Kidney (tissue), 22 donors: Measurements from ENCODE around the gene ANKRD53. TPM values are rescaled to one million over a fixed set of nuclear protein-coding genes. Genes with fewer than 3 reads are reported as not detected.

ENCODE experiments used
- DNase-seq, 5 donors: peaks; one replicate each; pipeline ENCODE4 v3.0.0-alpha.2; 2013 to 2020
- FAIRE-seq: peaks from 2 replicates; lab custom pipeline; 2012; peaks lifted over from hg19 to GRCh38; lab: Jason Lieb, UNC
- H3K27ac ChIP-seq, 2 donors: one replicate each; pipeline ENCODE4 v1.7.0; 2013; ENCODE audit warnings: low read depth in 2 of 2, low read length in 2 of 2, inconsistent platforms in 1 of 2
- H3K27me3 ChIP-seq: one replicate; pipeline ENCODE4 v1.7.1; 2013; ENCODE audit warnings: low read length, inconsistent platforms; ENCODE audit not compliant: control insufficient read depth, insufficient read depth
- H3K36me3 ChIP-seq, 3 donors: one replicate each; pipeline versions ENCODE4 v1.7.0 to v1.7.1; 2013; ENCODE audit warnings: low read length in 3 of 3, control low read depth in 1 of 3, inconsistent platforms in 1 of 3; ENCODE audit not compliant: insufficient read depth in 3 of 3, control insufficient read depth in 2 of 3
- H3K4me1 ChIP-seq, 3 donors: one replicate each; pipeline versions ENCODE4 v1.7.0 to v1.7.1; 2013; ENCODE audit warnings: low read length in 3 of 3, inconsistent platforms in 1 of 3, low read depth in 1 of 3; ENCODE audit not compliant: control insufficient read depth in 2 of 3, insufficient read depth in 2 of 3
- H3K4me3 ChIP-seq, 3 donors: one replicate each; pipeline versions ENCODE4 v1.7.0 to v1.8.1; 2013; ENCODE audit warnings: low read length in 3 of 3, control low read depth in 1 of 3, inconsistent platforms in 1 of 3
- H3K9ac ChIP-seq, 3 donors: one replicate each; pipeline versions ENCODE4 v1.7.0 to v1.7.1; 2013; ENCODE audit warnings: low read length in 3 of 3, control low read depth in 1 of 3, inconsistent platforms in 1 of 3
- H3K9me3 ChIP-seq, 3 donors: one replicate each; pipeline versions ENCODE4 v1.7.0 to v1.7.1; 2013; ENCODE audit warnings: low read length in 3 of 3, control low read depth in 1 of 3, inconsistent platforms in 1 of 3; ENCODE audit not compliant: control insufficient read depth in 2 of 3, insufficient read depth in 1 of 3
- CTCF ChIP-seq: IDR thresholded peaks from 3 replicates; pipeline ENCODE4 v1.5.1; 2012; ENCODE audit warnings: mild to moderate bottlenecking, moderate library complexity, borderline replicate concordance; ENCODE audit not compliant: insufficient read depth; ENCODE audit errors: extremely low read depth
- intact Hi-C: fragments of 100-400 bp; cut with DNase I; formaldehyde crosslinking; loops from one replicate; pipeline ENCODE4 v1.11.1; 2022
- long read RNA-seq, 10 donors: library from polyadenylated mRNA in 1 of 10; unstranded in 1 of 10; transcript quantifications; one replicate each; pipeline ENCODE4 v2.0.0 and lab custom pipeline, GENCODE V29; 2021 to 2026
- polyA plus RNA-seq: library from polyadenylated mRNA; stranded (reverse); fragments of 350-450 nt; fragmentation: Illumina TruSeq; extraction: RNeasy Lipid Tissue Mini Kit (QIAGEN cat#74804); gene quantifications from one replicate; pipeline ENCODE4 v1.2.3, GENCODE V29; 2014; ENCODE audit warnings: low read depth, low replicate concordance; ENCODE audit not compliant: insufficient read depth
- total RNA-seq: library from RNA; stranded (reverse); fragmentation: NEBNext Ultra II Directional; extraction: Animal tissue kit (Norgen Biotek cat#: 25700); gene quantifications from one replicate; pipeline ENCODE4 v1.2.1, GENCODE V29; 2021
- donor health status: control.
- donor health status: control.
- donor health status: control.
- donor health status: control.
- donor health status: control.
- donor health status: DM: yes; HTN: yes; CAD: no.
- donor health status: Normal renal cell carcinoma (clear cell type).

The ANKRD53 gene
- total RNA-seq (1.3 TPM), polyA plus RNA-seq (2.1 TPM)
- long read RNA-seq, donor 1, result 0 reads
- long read RNA-seq, donor 2, result 0 reads
- long read RNA-seq, donor 3, result 0 reads
- long read RNA-seq, donor 4, partial matches to known transcripts, result 0 of 10 reads
- long read RNA-seq, donor 4, other reads (novel, unspliced or antisense), result 10 of 10 reads
- long read RNA-seq, donor 5, result 0 reads
- long read RNA-seq, donor 6, result 0 reads
- long read RNA-seq, donor 7, partial matches to known transcripts, result 3 of 5 reads
- long read RNA-seq, donor 7, other reads (novel, unspliced or antisense), result 1 of 5 reads
- long read RNA-seq, donor 8, partial matches to known transcripts, result 0 of 10 reads
- long read RNA-seq, donor 8, other reads (novel, unspliced or antisense), result 10 of 10 reads
- long read RNA-seq, donor 9, result 0 reads
- long read RNA-seq, donor 10, result 0 reads

- H3K4me3 ChIP-seq, result peak within 1 kb of the TSS; percentile 33 to 95 (median 89)
- DNase-seq (peak; percentile 38 to 86 (median 47)), FAIRE-seq (no peak)
- peak within 1 kb of the TSS in 2 of 3 donors; percentile 39 to 77 for H3K9ac ChIP-seq
- intact Hi-C loops, result no loop called here
- no peaks in the 10 kb centered on the region for H3K9me3 ChIP-seq
- no peak for TF ChIP-seq CTCF
- H3K27ac ChIP-seq, result peak within 1 kb of the TSS; percentile 36 to 89
- H3K27me3 ChIP-seq, result no peaks in the 10 kb centered on the region
- H3K36me3 ChIP-seq, result no peaks in the 10 kb centered on the region
- H3K4me1 ChIP-seq, result peaks cover 0 to 8% (median 8%) of the 10 kb centered on the region in 3 donors
Measured at GRCh38 chr2:70978341-70979179, at the start of gene ANKRD53. Gene ANKRD53 (plus strand): TSS chr2:70978630. CDS start chr2:70978646, 16 bp downstream.

GRCh38 chr2:70930371-70931329 is 47.8 kb upstream of the ANKRD53 start:
- Histone ChIP-seq H3K9me3 (no peaks in the 10 kb centered on the region), H3K27me3 (peaks cover 2% of the 10 kb centered on the region), H3K36me3 (no peaks in the 10 kb centered on the region), H3K4me1 (peaks cover 0 to 4% (median 0%) of the 10 kb centered on the region in 3 donors), H3K27ac (no peak overlapping the region), H3K9ac (no peak overlapping the region), H3K4me3 (no peak overlapping the region)
- FAIRE-seq (no peak), DNase-seq (no peak)
- intact Hi-C loops, result no loop called here
- no peak for TF ChIP-seq CTCF

- no peak overlapping the region for H3K27ac ChIP-seq
- H3K9ac ChIP-seq, result no peak overlapping the region
- H3K27me3 ChIP-seq, result peaks cover 2% of the 10 kb centered on the region
- H3K9me3 ChIP-seq, result no peaks in the 10 kb centered on the region
- DNase-seq (no peak), FAIRE-seq (no peak)
- no peaks in the 10 kb centered on the region for H3K36me3 ChIP-seq
- H3K4me1 ChIP-seq, result peaks cover 0 to 4% (median 0%) of the 10 kb centered on the region in 3 donors
- intact Hi-C loops, result no loop called here
- no peak for TF ChIP-seq CTCF
- no peak overlapping the region for H3K4me3 ChIP-seq
Measured at GRCh38 chr2:70931376-70932000, 46.9 kb upstream of the ANKRD53 start.
